Measurements from ENCODE around the gene PCSK4.

The PCSK4 gene

DNA sequence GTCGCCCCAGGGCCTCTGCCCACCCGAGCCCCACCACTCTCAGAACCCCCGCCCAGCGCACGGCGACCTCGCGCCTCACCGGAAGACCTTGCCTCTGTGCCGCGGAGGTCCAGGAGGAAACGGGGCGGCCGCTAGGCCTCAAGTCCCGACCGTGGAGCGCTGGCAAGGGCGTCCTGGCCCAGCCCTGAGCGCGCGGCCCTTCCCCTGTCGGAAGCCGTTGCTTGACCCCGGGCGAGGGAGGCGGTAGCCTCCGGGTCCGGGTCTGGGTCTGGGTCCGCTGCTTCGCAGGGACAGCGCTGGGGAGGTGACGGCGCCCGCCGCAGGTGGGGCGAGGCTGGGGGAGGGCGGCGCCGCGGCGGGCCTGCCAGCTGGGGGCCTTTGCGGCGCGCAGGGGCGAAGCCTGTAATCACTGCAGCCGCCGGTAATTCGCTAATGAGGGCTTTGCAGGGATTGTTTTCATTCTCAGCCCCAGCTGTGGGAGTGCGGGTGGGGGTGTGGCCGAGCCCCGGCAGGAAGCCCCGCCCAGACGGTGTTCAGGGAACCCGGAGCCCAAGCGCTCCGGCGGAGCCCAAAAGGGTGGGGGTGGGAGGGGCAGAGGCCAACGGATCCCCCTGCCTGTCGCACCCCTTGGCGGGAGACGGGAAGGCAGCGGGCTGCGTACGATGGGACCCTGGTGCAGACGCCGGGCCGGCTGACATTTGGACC lies 19.7 kb downstream of the PCSK4 start:
- peak; percentile 83 for DNase-seq (ENCODE audit: low spot score)
- H2BK120ac ChIP-seq (ENCODE audit: low read depth, low read length) = peak overlapping the region; percentile 61

GRCh38 chr19:1470055-1470304 lies 20.2 kb downstream of the PCSK4 start:
- Histone ChIP-seq H3K27ac (replicated peaks; ENCODE audit: low read length) (no peak overlapping the region), H2BK5ac (ENCODE audit: low read length) (no peak overlapping the region), H3K23ac (ENCODE audit: low read depth, low read length, poor library complexity) (peak overlapping the region; percentile 85), H2BK15ac (ENCODE audit: low read length) (peak overlapping the region; percentile 85), H3K4ac (ENCODE audit: low read length) (peak overlapping the region; percentile 84), H2BK120ac (ENCODE audit: low read depth, low read length) (peak overlapping the region; percentile 61), H3K27me3 (ENCODE audit: control insufficient read depth in 3 of 3, insufficient read depth in 3 of 3, low read depth in 1 of 3, low read length in 3 of 3) (peaks cover 0 to 68% (median 50%) of the 10 kb centered on the region in 3 experiments), H3K4me1 (ENCODE audit: control insufficient read depth in 2 of 2, insufficient read depth in 1 of 2, low read depth in 1 of 2, low read length in 2 of 2) (peaks cover 7 to 27% of the 10 kb centered on the region in 2 donors), H4K91ac (ENCODE audit: low read depth, low read length, poor library complexity) (no peak overlapping the region), H4K8ac (ENCODE audit: low read depth, low read length) (peak overlapping the region; percentile 43), H3K14ac (ENCODE audit: low read length) (peak overlapping the region; percentile 38), H3K79me1 (ENCODE audit: low read depth, low read length) (peaks cover 30% of the 10 kb centered on the region), H3K9ac (ENCODE audit: low read depth, low read length, poor library complexity) (no peak overlapping the region), H2AK5ac (ENCODE audit: low read depth, low read length) (peak overlapping the region; percentile 92), H2AFZ (ENCODE audit: low read length) (no peak overlapping the region), H2BK12ac (ENCODE audit: low read length) (peak overlapping the region; percentile 84), H3K4me3 (ENCODE audit: low read length in 2 of 2) (no peak overlapping the region), H3K36me3 (replicated peaks in 1 of 2; ENCODE audit: control insufficient read depth in 2 of 2, insufficient read depth in 2 of 2, low read length in 2 of 2) (peaks cover 1 to 45% of the 10 kb centered on the region in 2 donors), H3K4me2 (ENCODE audit: insufficient read depth, low read length, poor library complexity, severe bottlenecking) (peak overlapping the region; percentile 94), H3K18ac (ENCODE audit: low read length) (peak overlapping the region; percentile 97), H3K9me3 (replicated peaks in 1 of 2; ENCODE audit: control insufficient read depth in 2 of 2, insufficient read depth in 1 of 2, low read depth in 1 of 2, low read length in 2 of 2) (peaks cover 0 to 11% of the 10 kb centered on the region in 2 donors)
- WGBS, 2 donors (ENCODE audit: extremely low coverage in 2 of 2, insufficient read length in 2 of 2, insufficient replicate concordance in 1 of 2) = no CpG with 5 or more reads among the region's 22 CpGs
- no peak for DNase-seq (ENCODE audit: low spot score)

More for the DNA sequence above, 19.7 kb downstream of the PCSK4 start:
- H2BK5ac ChIP-seq (ENCODE audit: low read length) = peak overlapping the region; percentile 21
- H3K18ac ChIP-seq (ENCODE audit: low read length) = peak overlapping the region; percentile 97
- H3K4ac ChIP-seq (ENCODE audit: low read length) = peak overlapping the region; percentile 84
- peaks cover 26% of the 10 kb centered on the region for H3K79me1 ChIP-seq (ENCODE audit: low read depth, low read length)
- peak overlapping the region; percentile 85 for H3K23ac ChIP-seq (ENCODE audit: low read depth, low read length, poor library complexity)
- no peak overlapping the region for H2BK12ac ChIP-seq (ENCODE audit: low read length)
- peaks cover 0 to 63% (median 45%) of the 10 kb centered on the region in 3 experiments for H3K27me3 ChIP-seq (ENCODE audit: control insufficient read depth in 3 of 3, insufficient read depth in 3 of 3, low read depth in 1 of 3, low read length in 3 of 3)
- no CpG with 5 or more reads among the region's 67 CpGs for WGBS, 2 donors (ENCODE audit: extremely low coverage in 2 of 2, insufficient read length in 2 of 2, insufficient replicate concordance in 1 of 2)
- H3K9ac ChIP-seq (ENCODE audit: low read depth, low read length, poor library complexity) = peak overlapping the region; percentile 77
- peak overlapping the region in 1 of 2 donors; percentile 71 for H3K4me3 ChIP-seq (ENCODE audit: low read length in 2 of 2)
- no peak overlapping the region for H4K91ac ChIP-seq (ENCODE audit: low read depth, low read length, poor library complexity)
- H2BK15ac ChIP-seq (ENCODE audit: low read length) = peak overlapping the region; percentile 85
- H3K9me3 ChIP-seq (replicated peaks in 1 of 2; ENCODE audit: control insufficient read depth in 2 of 2, insufficient read depth in 1 of 2, low read depth in 1 of 2, low read length in 2 of 2) = peaks cover 0 to 9% of the 10 kb centered on the region in 2 donors
- peak overlapping the region; percentile 78 for H3K27ac ChIP-seq (replicated peaks; ENCODE audit: low read length)
- H3K4me2 ChIP-seq (ENCODE audit: insufficient read depth, low read length, poor library complexity, severe bottlenecking) = peak overlapping the region; percentile 94
- peak overlapping the region; percentile 92 for H2AK5ac ChIP-seq (ENCODE audit: low read depth, low read length)
- H3K36me3 ChIP-seq (replicated peaks in 1 of 2; ENCODE audit: control insufficient read depth in 2 of 2, insufficient read depth in 2 of 2, low read length in 2 of 2) = peaks cover 0 to 45% of the 10 kb centered on the region in 2 donors
- H4K8ac ChIP-seq (ENCODE audit: low read depth, low read length) = no peak overlapping the region
- peaks cover 7 to 27% of the 10 kb centered on the region in 2 donors for H3K4me1 ChIP-seq (ENCODE audit: control insufficient read depth in 2 of 2, insufficient read depth in 1 of 2, low read depth in 1 of 2, low read length in 2 of 2)
- no peak overlapping the region for H2AFZ ChIP-seq (ENCODE audit: low read length)
- peak overlapping the region; percentile 38 for H3K14ac ChIP-seq (ENCODE audit: low read length)

DNA sequence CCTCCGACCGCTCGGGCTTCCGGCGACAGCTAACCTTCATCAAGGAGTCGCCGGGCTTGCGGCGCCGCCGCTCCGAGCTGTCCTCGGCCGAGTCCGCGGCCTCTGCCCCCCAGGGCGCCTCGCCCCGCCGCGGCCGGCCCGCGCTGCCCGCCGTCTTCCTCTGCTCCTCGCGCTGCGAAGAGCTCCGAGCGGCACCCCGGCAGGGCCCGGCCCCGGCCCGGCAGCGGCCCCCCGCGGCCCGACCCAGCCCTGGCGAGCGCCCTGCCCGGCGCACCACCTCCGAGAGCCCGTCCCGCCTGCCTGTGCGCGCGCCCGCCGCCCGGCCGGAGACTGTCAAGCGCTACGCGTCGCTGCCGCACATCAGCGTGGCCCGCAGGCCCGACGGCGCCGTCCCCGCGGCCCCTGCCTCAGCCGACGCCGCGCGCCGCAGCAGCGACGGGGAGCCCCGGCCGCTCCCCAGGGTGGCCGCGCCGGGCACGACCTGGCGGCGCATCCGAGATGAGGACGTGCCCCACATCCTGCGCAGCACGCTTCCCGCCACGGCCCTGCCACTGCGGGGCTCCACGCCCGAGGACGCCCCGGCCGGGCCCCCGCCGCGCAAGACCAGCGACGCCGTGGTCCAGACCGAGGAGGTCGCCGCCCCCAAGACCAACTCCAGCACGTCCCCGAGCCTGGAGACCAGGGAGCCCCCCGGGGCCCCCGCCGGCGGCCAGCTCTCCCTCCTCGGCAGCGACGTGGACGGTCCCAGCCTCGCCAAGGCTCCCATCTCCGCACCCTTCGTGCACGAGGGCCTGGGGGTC lies 20.7 kb downstream of the PCSK4 start:
- peak overlapping the region in 1 of 2 donors; percentile 23 for H3K4me3 ChIP-seq (ENCODE audit: low read length in 2 of 2)
- H3K9ac ChIP-seq (ENCODE audit: low read depth, low read length, poor library complexity) = peak overlapping the region; percentile 70
- peak overlapping the region; percentile 85 for H2BK15ac ChIP-seq (ENCODE audit: low read length)
- H2BK120ac ChIP-seq (ENCODE audit: low read depth, low read length) = peak overlapping the region; percentile 61
- H3K23ac ChIP-seq (ENCODE audit: low read depth, low read length, poor library complexity) = peak overlapping the region; percentile 85
- WGBS, 2 donors (ENCODE audit: extremely low coverage in 2 of 2, insufficient read length in 2 of 2, insufficient replicate concordance in 1 of 2) = no CpG with 5 or more reads among the region's 117 CpGs
- peak overlapping the region; percentile 97 for H3K18ac ChIP-seq (ENCODE audit: low read length)
- peaks cover 31% of the 10 kb centered on the region for H3K79me1 ChIP-seq (ENCODE audit: low read depth, low read length)
- H3K14ac ChIP-seq (ENCODE audit: low read length) = peak overlapping the region; percentile 56
- peaks cover 1 to 47% of the 10 kb centered on the region in 2 donors for H3K36me3 ChIP-seq (replicated peaks in 1 of 2; ENCODE audit: control insufficient read depth in 2 of 2, insufficient read depth in 2 of 2, low read length in 2 of 2)
- peaks cover 0 to 73% (median 50%) of the 10 kb centered on the region in 3 experiments for H3K27me3 ChIP-seq (ENCODE audit: control insufficient read depth in 3 of 3, insufficient read depth in 3 of 3, low read depth in 1 of 3, low read length in 3 of 3)
- H3K4me2 ChIP-seq (ENCODE audit: insufficient read depth, low read length, poor library complexity, severe bottlenecking) = peak overlapping the region; percentile 66
- H4K8ac ChIP-seq (ENCODE audit: low read depth, low read length) = peak overlapping the region; percentile 43
- no peak overlapping the region for H3K4ac ChIP-seq (ENCODE audit: low read length)
- no peak overlapping the region for H2AFZ ChIP-seq (ENCODE audit: low read length)
- H3K27ac ChIP-seq (replicated peaks; ENCODE audit: low read length) = no peak overlapping the region
- no peak overlapping the region for H2BK5ac ChIP-seq (ENCODE audit: low read length)
- H4K91ac ChIP-seq (ENCODE audit: low read depth, low read length, poor library complexity) = no peak overlapping the region
- no peak for DNase-seq (ENCODE audit: low spot score)
- H3K9me3 ChIP-seq (replicated peaks in 1 of 2; ENCODE audit: control insufficient read depth in 2 of 2, insufficient read depth in 1 of 2, low read depth in 1 of 2, low read length in 2 of 2) = peaks cover 0 to 11% of the 10 kb centered on the region in 2 donors
- H2BK12ac ChIP-seq (ENCODE audit: low read length) = peak overlapping the region; percentile 84
- peaks cover 5 to 27% of the 10 kb centered on the region in 2 donors for H3K4me1 ChIP-seq (ENCODE audit: control insufficient read depth in 2 of 2, insufficient read depth in 1 of 2, low read depth in 1 of 2, low read length in 2 of 2)
- peak overlapping the region; percentile 92 for H2AK5ac ChIP-seq (ENCODE audit: low read depth, low read length)

DNA sequence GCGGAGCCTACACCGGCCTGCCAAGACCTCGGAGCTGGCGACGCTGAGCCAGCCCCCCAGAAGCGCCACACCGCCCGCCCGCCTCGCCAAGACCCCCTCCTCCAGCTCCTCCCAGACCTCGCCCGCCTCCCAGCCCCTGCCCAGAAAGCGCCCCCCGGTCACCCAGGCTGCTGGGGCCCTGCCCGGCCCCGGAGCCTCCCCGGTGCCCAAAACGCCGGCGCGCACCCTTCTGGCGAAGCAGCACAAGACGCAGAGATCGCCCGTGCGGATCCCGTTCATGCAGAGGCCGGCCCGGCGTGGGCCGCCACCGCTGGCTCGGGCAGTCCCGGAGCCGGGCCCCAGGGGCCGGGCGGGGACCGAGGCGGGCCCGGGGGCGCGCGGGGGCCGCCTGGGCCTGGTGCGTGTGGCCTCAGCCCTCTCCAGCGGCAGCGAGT lies 21.3 kb downstream of the PCSK4 start:
- Histone ChIP-seq H3K14ac (ENCODE audit: low read length) (peak overlapping the region; percentile 56), H3K79me1 (ENCODE audit: low read depth, low read length) (peaks cover 31% of the 10 kb centered on the region), H3K9ac (ENCODE audit: low read depth, low read length, poor library complexity) (no peak overlapping the region), H3K23ac (ENCODE audit: low read depth, low read length, poor library complexity) (peak overlapping the region; percentile 91), H3K4me1 (ENCODE audit: control insufficient read depth in 2 of 2, insufficient read depth in 1 of 2, low read depth in 1 of 2, low read length in 2 of 2) (peaks cover 0 to 27% of the 10 kb centered on the region in 2 donors), H2AFZ (ENCODE audit: low read length) (no peak overlapping the region), H4K8ac (ENCODE audit: low read depth, low read length) (no peak overlapping the region), H2BK12ac (ENCODE audit: low read length) (no peak overlapping the region), H3K4me3 (ENCODE audit: low read length in 2 of 2) (no peak overlapping the region), H2AK5ac (ENCODE audit: low read depth, low read length) (peak overlapping the region; percentile 90), H2BK5ac (ENCODE audit: low read length) (no peak overlapping the region), H2BK15ac (ENCODE audit: low read length) (no peak overlapping the region), H3K18ac (ENCODE audit: low read length) (peak overlapping the region; percentile 90), H3K9me3 (replicated peaks in 1 of 2; ENCODE audit: control insufficient read depth in 2 of 2, insufficient read depth in 1 of 2, low read depth in 1 of 2, low read length in 2 of 2) (peaks cover 0 to 11% of the 10 kb centered on the region in 2 donors), H3K27ac (replicated peaks; ENCODE audit: low read length) (no peak overlapping the region), H4K91ac (ENCODE audit: low read depth, low read length, poor library complexity) (no peak overlapping the region), H3K27me3 (ENCODE audit: control insufficient read depth in 3 of 3, insufficient read depth in 3 of 3, low read depth in 1 of 3, low read length in 3 of 3) (peaks cover 0 to 74% (median 50%) of the 10 kb centered on the region in 3 experiments), H3K36me3 (replicated peaks in 1 of 2; ENCODE audit: control insufficient read depth in 2 of 2, insufficient read depth in 2 of 2, low read length in 2 of 2) (peaks cover 1 to 52% of the 10 kb centered on the region in 2 donors), H3K4me2 (ENCODE audit: insufficient read depth, low read length, poor library complexity, severe bottlenecking) (peak overlapping the region; percentile 66), H3K4ac (ENCODE audit: low read length) (no peak overlapping the region), H2BK120ac (ENCODE audit: low read depth, low read length) (no peak overlapping the region)
- DNase-seq (ENCODE audit: low spot score) = no peak
- WGBS, 2 donors (ENCODE audit: extremely low coverage in 2 of 2, insufficient read length in 2 of 2, insufficient replicate concordance in 1 of 2) = no CpG with 5 or more reads among the region's 47 CpGs
